8988T (cell line): ENCODE measurements around the gene CEP250.
"Not testable (repeated sequence)": the region's sequence is repeated elsewhere in the genome, so short reads cannot be mapped to it uniquely, and the experiment has no call there.

Experiments
- DNase-seq: peaks from one replicate; pipeline ENCODE4 v3.0.0; 2011

CEP250 gene

DNA sequence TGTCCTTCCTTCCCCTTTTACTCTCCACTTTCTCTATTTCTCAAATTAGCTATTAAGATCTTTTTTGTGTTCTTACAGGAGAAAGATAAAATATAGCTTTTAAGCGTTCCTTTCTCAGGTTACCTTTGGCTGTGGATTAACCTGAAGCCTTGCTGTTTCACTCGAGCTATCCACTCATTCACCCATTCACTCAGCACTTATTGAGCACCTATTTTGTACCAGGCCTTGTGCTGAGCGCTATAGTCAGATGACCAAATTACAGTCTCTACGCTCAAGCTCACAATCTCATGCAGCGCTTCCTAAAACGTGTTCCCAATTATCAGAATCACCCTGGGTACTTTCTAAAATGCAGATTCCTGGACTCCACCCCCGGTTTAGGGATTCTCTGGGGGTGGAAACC is 1.8 kb upstream of the CEP250 start:
- DNase-seq, result no peak

DNA sequence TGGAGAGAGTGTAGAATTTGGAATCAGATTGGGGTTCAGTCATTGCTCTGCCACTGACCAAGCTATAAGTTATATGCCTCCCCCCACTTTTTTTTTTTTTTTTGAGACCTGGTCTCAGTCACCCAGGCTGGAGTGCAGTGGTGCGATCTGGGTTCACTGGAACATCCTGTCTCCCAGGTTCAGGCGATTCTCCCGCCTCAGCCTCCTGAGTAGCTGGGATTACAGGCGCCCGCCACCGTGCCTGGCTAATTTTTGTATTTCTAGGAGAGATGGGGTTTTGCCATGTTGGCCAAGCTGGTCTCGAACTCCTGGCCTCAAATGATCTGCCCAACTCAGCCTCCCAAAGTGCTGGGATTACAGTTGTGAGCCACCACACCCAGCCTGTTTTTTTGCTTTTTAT is 1.3 kb downstream of the CEP250 start:
- DNase-seq, result not testable (repeated sequence)

DNA sequence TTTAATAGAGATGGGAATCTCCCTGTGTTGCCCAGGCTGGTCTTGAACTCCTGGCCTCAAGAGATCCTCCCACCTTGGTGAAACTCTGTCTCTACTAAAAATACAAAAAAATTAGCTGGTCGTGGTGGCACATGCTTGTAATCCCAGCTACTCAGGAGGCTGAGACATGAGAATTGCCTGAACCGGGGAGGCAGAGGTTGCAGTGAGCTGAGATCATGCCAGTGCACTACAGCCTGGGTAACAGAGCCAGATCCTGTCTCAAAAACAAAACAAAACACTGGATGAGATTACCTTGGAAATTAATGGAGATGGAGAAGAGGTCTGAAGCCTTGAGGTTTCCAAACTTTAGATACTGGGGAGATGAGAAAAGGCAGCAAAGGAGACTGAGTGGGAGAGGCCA is 2.1 kb downstream of the CEP250 start:
- not testable (repeated sequence) for DNase-seq

DNA sequence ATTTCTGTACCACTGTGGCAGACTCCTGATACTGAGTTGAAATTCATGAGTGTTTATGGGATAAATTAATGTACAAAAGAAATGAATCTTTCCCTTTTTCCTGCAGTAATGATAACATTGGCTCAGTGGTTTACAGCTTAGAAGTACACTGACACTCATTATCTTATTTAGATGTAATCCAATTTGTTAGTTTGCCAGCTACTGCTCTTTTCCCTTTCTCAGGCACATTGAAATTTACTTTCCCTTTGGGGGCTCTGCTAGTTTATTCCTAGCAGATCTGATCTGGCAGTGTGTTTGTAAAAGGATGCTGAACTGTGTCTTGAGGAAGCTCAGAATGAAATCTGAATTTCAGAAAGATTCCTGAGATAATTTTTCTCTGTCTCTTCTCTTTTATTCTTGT is 3.0 kb downstream of the CEP250 start:
- no peak for DNase-seq

DNA sequence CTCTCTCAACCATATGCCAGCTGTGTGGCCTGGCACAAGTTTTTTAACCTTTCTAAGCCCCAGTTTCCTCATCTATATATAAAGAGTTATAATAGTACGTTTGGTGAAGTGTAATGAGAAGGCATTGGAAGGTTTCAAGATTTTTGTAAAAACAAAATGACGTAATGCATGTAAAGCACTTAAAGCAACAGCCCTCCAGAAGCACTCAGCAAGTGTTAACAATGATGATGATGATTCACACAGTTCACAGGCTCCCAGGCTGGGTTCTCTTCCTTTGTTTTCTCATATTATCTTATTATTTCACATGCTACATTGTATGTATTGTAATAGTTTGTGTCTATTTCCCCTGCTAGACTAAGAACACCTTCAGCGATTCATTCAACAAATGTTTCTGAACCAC is 6.2 kb downstream of the CEP250 start:
- DNase-seq, result no peak

DNA sequence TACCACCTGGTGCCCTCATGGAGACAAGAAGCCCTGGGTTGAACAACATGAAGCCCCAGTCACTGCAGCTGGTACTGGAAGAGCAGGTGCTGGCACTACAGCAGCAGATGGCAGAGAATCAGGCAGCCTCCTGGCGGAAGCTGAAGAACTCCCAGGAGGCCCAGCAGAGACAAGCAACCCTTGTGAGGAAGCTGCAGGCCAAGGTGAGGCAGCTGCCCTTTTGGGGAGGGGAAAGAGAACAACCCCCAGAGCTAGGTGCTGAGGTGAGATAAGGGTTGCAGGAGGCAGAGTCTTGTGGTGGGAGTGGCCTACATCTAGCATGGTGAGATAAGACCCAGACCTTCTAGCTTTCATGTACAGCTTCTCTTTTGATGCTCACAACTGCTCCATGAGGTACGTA is 7.0 kb downstream of the CEP250 start:
- no peak for DNase-seq

DNA sequence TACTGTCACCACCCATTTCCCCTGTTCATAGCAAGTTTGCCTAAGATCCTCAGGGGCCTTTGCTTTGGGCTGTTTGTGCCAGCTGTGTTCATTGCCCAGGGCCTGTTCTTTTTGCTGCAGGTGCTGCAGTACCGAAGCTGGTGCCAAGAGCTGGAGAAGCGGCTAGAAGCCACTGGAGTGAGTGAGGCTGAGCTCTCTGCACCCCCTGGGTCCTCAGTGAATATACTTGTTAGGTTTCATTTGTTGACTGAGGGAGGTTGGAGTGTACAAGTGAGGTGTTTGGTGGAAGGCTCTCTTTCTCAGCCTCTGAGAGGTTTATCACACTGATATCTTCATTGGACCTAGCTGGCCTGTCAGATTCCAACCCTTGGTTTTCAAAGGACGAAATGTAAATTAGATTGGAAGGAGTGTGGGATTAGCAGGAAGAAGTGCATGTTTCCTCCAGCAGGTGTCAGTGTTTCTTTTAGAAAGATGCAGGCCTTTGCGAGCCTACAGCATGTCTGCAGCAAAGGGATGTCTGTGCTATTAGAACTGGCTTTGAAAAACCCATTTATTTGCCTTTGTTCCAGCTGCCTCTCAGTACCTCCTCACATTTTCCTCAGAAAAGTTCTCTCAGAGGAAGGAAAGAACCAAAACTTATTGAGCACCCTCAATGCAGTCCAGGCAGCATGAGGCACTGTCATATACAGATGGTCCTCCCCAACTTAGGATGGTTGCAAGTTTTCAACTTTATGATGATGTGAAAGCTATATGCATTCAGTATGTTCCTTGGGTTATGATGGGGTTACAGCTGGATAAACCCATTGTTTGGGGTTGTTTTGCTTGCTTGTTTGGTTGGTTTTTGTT is 8.3 kb downstream of the CEP250 start:
- DNase-seq, result peak; percentile 39

DNA sequence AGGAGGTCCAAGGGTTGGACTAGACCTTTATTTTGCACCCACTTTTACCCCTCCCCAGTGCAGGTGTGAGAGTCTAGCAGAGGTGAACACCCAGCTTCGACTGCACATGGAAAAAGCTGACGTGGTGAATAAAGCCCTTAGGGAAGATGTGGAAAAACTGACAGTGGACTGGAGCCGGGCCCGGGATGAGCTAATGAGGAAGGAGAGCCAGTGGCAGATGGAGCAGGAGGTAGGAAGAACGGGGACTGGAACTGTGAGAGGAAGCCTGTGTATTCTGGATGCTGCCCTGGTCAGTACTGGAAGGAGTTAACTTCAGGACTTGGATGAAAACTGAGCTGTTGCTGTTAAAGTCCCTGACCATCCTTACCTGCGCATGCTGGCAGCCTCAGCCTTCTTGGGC is 10.6 kb downstream of the CEP250 start:
- DNase-seq, result no peak

DNA sequence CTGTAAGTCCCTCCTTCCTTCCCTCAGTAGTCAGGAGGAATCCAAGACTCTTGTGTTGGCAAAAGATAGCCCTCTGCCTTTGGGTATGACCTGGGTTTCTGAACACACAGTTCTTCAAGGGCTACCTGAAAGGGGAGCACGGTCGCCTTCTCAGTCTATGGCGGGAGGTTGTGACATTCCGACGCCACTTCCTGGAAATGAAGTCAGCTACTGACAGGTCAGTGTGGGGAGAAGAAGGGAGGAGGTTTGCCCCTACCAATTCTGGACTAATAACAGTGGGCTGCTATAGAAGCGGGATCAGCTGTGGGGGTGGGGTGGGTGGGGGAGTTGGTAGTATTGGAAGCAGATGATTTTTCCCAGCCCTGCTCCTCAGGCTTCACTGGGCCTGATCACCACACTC is 11.5 kb downstream of the CEP250 start:
- DNase-seq, result no peak

DNA sequence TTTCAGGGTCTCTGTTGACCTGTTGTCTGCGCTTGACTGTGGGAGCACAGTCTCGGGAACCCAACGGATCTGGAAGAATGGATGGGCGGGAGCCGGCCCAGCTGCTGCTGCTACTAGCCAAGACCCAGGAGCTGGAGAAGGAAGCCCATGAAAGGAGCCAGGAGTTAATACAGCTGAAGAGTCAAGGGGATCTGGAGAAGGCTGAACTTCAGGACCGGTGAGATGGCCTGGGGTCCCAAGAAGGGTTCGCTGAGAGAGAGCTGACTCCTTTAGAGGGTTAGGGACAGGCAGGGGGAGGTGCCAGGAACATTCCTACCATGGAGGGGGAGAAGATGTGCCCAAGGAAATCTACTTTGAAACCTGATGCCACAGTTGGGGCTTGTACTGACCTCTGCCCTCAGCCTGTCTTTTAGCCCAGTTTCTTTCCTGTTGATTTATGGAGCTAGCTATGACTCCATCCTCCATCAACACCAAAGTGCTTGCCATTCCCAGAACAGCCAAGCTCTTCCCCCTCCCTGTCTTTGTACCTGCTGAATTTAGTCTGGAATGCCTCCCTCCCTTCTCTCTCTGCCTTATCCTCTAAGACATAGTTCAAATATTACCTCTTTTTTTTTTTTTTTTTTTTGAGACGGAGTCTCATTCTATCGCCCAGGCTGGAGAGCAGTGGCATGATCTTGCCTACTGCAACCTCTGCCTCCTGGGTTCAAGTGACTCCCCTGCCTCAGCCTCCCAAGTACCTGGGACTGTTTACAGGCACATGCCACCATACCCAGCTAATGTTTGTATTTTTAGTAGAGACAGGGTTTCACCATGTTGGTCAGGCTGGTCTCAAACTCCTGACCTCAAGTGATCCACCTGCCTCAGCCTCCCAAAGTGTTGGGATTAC is 12.2 kb downstream of the CEP250 start:
- no peak for DNase-seq

DNA sequence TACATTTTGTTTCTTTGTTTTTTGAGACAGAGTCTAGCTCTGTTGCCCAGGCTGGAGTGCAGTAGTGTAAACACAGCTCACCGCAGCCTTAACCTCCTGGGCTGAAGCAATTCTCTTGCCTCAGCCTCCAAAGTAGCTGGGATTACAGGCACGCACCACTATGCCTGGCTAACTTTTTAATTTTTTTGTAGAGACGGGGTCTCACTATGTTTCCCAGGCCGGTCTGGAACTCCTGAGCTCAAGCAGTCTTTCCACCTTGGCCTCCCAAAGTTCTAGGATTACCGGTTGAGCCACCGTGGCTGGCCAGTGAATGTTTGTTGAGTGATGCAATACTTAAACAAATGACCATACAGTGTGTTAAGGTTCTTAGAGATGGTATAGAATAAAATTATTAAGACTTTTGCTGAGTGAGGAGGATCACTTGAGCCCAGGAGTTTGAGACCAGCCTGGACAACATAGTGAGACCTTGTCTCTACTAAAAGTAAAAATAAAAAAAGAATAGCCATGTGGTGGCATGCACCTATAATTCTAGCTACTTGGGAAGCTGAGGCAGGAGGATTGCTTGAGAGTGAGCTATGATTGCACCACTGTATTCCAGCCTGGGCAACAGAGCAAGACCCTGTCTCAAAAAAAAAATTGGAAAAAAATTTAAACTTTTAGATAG is 13.4 kb downstream of the CEP250 start:
- DNase-seq, result no peak

DNA sequence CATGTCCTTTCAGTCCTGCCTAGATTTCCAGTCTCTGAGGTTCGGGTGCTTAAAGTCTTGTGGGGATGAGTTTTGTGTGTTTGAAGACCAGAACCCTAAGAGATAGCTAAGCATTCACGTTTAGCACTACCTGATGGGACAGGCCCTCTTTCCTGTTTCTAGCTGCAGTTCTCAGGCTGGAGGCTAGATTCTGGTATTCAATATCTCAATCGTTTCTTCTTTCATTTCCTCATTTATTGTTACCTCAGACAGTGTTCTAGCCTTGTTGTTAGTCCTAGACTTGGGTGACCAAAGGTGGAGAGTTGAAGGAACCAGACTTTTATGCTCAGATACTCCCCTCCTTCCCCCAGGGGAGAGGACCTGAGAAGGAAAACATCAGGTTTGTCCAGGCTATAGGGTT is 16.8 kb downstream of the CEP250 start:
- no peak for DNase-seq

DNA sequence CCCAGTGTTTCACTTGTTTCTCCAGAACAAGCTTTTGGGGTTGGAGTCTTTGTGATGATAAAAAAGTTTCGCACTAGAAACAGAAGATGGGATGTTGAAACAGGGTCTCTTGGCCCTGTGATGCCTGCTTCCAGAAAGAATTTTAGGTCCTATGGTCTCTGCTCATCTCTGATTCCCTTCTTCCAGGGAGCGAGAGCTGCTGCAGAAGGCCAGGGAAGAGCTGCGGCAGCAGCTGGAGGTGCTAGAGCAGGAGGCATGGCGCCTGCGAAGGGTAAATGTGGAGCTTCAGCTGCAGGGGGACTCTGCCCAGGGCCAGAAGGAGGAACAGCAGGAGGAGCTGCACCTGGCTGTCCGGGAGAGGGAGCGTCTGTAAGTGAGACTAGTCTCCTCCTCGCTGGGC is 18.3 kb downstream of the CEP250 start:
- no peak for DNase-seq

DNA sequence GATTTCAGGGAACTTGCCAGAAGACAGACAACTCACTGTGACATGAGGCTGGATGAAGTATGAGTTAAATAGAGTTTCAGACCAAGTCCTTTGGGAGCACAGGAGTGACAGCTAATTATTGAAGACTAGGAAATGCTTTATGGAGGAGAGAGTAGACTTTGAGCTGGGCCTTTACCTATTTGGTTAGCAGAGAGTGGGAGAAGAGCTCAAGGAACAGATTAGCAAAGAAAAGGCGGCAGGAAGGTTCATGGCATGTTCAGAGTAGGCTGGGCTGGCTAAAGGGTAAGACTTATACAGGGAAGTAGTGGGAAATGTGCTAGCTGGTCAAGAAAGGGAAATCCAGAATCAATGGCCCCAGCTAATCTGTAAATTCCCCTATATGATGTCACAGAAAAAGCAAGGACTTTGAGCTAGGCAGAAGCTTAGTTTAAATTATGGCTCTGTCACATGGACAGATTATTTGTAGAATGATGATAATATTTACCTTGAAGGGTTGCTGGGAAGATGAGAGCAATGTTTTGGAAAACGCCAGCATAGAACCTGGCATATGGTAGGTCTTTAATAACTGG is 19.0 kb downstream of the CEP250 start:
- no peak for DNase-seq

DNA sequence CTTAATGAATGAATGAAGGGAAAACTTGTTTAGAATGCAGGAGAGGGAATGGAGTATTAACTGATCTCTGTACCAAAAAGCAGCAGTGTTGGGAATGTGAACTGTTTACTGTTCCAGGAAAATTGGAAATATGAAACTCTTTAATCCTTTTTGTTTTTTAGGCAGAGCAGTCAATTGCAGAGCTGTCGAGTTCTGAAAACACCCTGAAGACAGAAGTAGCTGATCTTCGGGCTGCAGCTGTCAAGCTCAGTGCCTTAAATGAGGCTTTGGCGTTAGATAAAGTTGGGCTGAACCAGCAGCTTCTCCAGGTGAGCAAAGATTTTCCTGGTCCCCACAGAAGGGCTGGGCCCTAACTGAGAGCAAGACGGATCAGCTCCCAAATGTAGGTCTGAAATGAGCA is 20.9 kb downstream of the CEP250 start:
- no peak for DNase-seq

DNA sequence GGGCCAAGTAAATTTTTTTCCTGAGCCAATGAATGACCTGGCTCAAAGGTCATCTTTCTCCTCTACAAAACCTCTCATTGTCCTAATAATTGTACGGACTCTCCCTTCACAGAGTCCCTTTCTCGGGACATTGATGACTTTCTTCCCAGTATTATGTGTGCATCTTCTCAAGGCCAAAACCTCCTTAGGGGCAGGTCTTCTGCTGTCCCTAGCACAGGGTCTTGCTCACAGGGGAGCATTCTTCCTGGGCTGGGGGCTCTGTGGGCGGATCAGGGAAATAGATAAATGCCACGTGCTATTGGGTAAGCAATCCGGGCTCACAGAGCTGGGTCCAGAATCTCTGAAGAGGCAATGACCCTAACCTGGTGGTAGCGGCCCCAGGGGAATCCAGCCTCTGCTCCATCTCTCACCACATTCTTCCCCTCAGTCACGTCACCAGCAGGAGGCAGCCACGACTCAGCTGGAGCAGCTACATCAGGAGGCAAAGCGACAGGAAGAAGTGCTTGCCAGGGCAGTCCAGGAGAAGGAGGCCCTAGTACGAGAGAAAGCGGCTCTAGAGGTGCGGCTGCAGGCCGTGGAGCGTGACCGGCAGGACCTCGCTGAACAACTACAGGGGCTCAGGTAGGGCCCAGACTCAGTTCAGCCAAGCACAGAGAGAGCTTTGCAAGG is 23.5 kb downstream of the CEP250 start:
- no peak for DNase-seq

DNA sequence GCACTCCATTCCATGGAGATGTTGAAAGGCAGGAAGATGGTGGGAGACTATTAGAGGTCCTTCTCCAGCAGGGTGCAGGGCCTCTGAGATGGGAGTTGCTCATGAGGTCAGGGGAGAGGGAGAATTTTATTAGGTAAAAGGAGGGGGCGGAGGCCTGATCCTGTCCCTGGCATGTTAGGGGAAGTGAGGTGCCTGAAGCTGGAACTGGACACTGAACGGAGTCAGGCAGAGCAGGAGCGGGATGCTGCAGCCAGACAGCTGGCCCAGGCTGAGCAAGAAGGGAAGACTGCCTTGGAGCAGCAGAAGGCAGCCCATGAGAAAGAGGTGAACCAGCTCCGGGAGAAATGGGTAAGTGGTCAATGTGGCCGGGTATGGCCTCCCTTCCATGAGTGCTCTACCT is 24.4 kb downstream of the CEP250 start:
- no peak for DNase-seq

DNA sequence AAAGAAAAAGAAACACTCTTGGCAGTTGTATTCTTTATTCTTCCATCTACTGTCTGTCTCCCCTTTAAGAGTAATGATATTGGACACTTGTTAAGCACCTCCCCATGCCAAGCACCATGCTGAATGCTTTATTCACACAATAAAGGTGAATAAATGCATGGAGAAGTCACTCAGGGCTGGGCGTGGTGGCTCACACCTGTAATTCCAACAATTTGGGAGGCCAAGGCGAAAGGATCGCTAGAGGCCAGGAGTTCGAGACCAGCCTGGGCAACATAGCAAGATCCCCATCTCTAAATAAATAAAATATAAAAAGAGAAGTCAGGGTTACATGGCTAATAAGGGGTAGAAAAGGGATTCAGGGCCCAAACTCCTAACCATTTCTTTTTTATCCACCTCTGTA is 32.1 kb downstream of the CEP250 start:
- DNase-seq, result no peak

DNA sequence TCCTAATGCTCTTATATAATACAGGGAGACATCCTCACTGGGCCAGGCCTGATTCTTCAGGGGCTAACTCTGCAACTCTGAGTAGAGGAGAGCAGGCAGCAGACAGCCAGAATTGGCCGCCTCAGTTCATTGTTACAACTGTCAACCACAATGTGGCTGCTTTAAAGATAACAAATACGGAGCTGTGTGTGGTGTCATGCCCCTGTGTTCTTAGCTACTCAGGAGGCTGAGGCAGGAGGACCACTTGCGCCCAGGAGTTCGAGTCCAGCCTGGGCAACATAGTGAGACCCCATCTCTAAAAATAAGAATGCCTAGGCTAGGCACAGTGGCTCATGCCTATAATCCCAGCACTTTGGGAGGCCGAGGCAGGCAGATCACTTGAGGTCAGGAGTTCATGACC is 34.3 kb downstream of the CEP250 start:
- DNase-seq, result no peak

DNA sequence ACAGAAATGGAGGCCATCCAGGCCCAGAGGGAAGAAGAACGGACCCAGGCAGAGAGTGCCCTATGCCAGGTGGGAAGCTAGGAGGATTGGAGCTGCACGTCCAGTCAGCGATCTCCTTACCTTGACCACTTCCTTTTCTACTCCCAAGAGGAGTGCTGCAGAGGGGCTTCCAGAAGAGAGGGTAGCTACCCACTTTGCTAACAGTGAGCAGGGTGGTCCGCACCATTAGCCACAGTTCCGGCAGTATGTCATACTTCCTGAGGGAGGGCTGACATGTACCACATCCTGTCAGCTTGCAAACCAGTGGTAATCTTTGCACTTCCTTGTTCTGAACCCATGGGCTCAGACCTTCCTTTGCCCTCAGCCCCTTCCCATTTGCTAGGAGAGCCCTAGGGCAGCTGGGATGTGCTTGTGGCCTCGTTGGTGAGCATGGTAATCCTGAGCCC is 35.4 kb downstream of the CEP250 start:
- no peak for DNase-seq

DNA sequence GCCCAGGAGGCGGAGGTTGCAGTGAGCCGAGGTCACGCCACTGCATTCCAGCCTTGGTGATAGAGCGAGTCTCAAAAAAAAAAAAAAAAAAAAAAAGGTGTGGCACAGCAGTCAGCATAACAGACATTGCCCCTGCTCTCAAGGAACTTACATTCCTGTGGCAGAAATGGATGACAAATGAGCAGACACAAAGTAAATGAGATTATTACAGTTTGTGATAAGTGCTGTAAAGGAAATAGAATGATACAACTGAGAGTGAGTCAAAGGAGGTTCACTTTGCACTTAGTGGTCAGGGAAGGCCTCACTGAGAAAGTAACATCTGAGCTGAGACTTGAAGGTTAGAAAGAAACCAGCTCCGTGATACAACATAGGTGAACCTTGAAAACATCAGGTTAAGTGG is 36.4 kb downstream of the CEP250 start:
- DNase-seq, result no peak

DNA sequence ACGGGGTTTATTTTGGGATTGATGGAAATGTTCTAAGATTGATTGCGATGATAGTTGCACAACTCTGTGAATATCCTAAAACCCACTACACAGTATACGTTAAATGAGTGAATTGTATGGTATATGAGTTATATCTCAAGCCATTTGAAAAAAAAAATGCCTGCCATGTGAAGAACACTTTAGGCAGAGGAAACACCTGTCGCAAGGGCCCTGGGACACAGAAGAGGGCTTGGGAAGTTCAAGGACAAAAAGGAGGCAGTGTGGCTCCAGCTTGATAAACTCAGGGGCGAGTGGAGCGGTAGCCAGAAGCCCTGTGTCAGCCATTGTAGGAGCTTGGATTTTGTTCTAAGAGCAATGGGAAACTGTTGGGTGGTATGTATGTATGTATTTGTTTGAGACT is 37.0 kb downstream of the CEP250 start:
- DNase-seq, result no peak

DNA sequence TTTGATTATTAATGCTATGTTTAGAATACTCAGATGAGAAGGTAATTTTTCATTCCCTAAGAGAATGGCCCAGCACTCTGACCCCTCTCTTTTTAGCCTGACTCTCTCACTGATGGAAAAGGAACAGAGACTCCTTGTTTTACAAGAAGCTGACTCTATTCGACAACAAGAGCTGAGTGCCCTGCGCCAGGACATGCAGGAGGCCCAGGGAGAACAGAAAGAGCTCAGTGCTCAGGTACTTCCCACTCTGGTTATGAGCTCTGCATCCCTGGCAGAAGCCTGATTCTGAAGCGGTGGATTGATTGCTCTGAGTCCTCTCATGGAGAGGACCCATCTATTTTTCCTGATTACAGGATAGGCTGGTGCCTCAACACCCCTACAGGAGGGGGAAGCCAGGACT is 41.1 kb downstream of the CEP250 start:
- no peak for DNase-seq
